ENCODE data around the gene TCEAL2. TPM values are rescaled to one million over a fixed set of nuclear protein-coding genes. Genes with fewer than 3 reads are reported as not detected.
"Not testable (repeated sequence)": the region's sequence is repeated elsewhere in the genome, so short reads cannot be mapped to it uniquely, and the experiment has no call there.

Gene TCEAL2
- total and polyA plus RNA-seq, 2 of the 4 experiments (the other 2 are of a cell fraction), result not detected

GRCh38 chrX:102140876-102141275 lies 15.4 kb downstream of the TCEAL2 start:
- CTCF ChIA-PET; H3K36me3 ChIP-seq (ENCODE audit: control insufficient read depth, insufficient read depth, low read length); H2BK15ac ChIP-seq (ENCODE audit: low read depth, low read length); H3K4me3 ChIP-seq (ENCODE audit: insufficient read depth, low read depth, low read length); POLR2A ChIA-PET (ENCODE audit: unreplicated experiment); H4K5ac ChIP-seq (ENCODE audit: low read depth, low read length); H3K23ac ChIP-seq (ENCODE audit: low read depth, low read length); H3K56ac ChIP-seq (ENCODE audit: extremely low read depth, insufficient read depth, low read length); H3K18ac ChIP-seq (ENCODE audit: low read depth, low read length); H3K4me2 ChIP-seq (ENCODE audit: low read depth, low read length); H3K4ac ChIP-seq (ENCODE audit: low read depth, low read length); H3K27me3 ChIP-seq (ENCODE audit: control insufficient read depth, insufficient read depth, low read length); DNase-seq; H4K20me1 ChIP-seq (ENCODE audit: insufficient read depth, low read length); BruUV-seq (replicated peaks); H2BK20ac ChIP-seq (ENCODE audit: low read depth, low read length); dilution Hi-C loops (cut with HindIII; ENCODE audit: low sequenced_read_pairs, unreplicated experiment); H2BK120ac ChIP-seq (ENCODE audit: low read depth, low read length); H3K9me1 ChIP-seq (ENCODE audit: insufficient read depth, low read length); intact Hi-C loops (cut with micrococcal nuclease); H2AK5ac ChIP-seq (ENCODE audit: low read depth, low read length); ATAC-seq (ENCODE audit: low read depth); H4K8ac ChIP-seq (ENCODE audit: low read depth in 2 of 2, low read length in 2 of 2); H3K4me1 ChIP-seq (ENCODE audit: control insufficient read depth, insufficient read depth, low read length); H4K91ac ChIP-seq (ENCODE audit: insufficient read depth, low read depth, low read length); H2BK5ac ChIP-seq (ENCODE audit: low read depth, low read length, poor library complexity, severe bottlenecking); H2AK9ac ChIP-seq (replicated peaks; ENCODE audit: low read depth, low read length, poor library complexity); H3K79me1 ChIP-seq (ENCODE audit: low read depth in 1 of 2, low read length in 2 of 2); H2AFZ ChIP-seq (replicated peaks; ENCODE audit: low read length, poor library complexity); H3K9ac ChIP-seq (ENCODE audit: low read depth, low read length); H3K27ac ChIP-seq (ENCODE audit: insufficient read depth, low read length); H3K9me3 ChIP-seq (ENCODE audit: control insufficient read depth, insufficient read depth, low read length); in situ Hi-C loops (cut with MboI; ENCODE audit: low sequenced_read_pairs); H3K14ac ChIP-seq (replicated peaks; ENCODE audit: low read depth, low read length): not testable (repeated sequence)
- no CpG with 5 or more reads among the region's 16 CpGs for WGBS, 2 experiments (ENCODE audit: extremely low coverage in 2 of 2, insufficient read length in 1 of 2)

GRCh38 chrX:102141631-102142030 lies 16.2 kb downstream of the TCEAL2 start:
- H2AK5ac ChIP-seq (ENCODE audit: low read depth, low read length); CTCF ChIA-PET; H2BK20ac ChIP-seq (ENCODE audit: low read depth, low read length); H3K27me3 ChIP-seq (ENCODE audit: control insufficient read depth, insufficient read depth, low read length); H4K5ac ChIP-seq (ENCODE audit: low read depth, low read length); POLR2A ChIA-PET (ENCODE audit: unreplicated experiment); H4K8ac ChIP-seq (ENCODE audit: low read depth in 2 of 2, low read length in 2 of 2); H3K9me3 ChIP-seq (ENCODE audit: control insufficient read depth, insufficient read depth, low read length); H4K20me1 ChIP-seq (ENCODE audit: insufficient read depth, low read length); H4K91ac ChIP-seq (ENCODE audit: insufficient read depth, low read depth, low read length); H3K79me1 ChIP-seq (ENCODE audit: low read depth in 1 of 2, low read length in 2 of 2); dilution Hi-C loops (cut with HindIII; ENCODE audit: low sequenced_read_pairs, unreplicated experiment); DNase-seq; H2AK9ac ChIP-seq (replicated peaks; ENCODE audit: low read depth, low read length, poor library complexity); H3K9ac ChIP-seq (ENCODE audit: low read depth, low read length); H3K4me2 ChIP-seq (ENCODE audit: low read depth, low read length); H3K36me3 ChIP-seq (ENCODE audit: control insufficient read depth, insufficient read depth, low read length); H3K56ac ChIP-seq (ENCODE audit: extremely low read depth, insufficient read depth, low read length); H2BK5ac ChIP-seq (ENCODE audit: low read depth, low read length, poor library complexity, severe bottlenecking); intact Hi-C loops (cut with micrococcal nuclease); ATAC-seq (ENCODE audit: low read depth); H3K27ac ChIP-seq (ENCODE audit: insufficient read depth, low read length); in situ Hi-C loops (cut with MboI; ENCODE audit: low sequenced_read_pairs); H2BK120ac ChIP-seq (ENCODE audit: low read depth, low read length); H3K4me1 ChIP-seq (ENCODE audit: control insufficient read depth, insufficient read depth, low read length); H2AFZ ChIP-seq (replicated peaks; ENCODE audit: low read length, poor library complexity); H3K18ac ChIP-seq (ENCODE audit: low read depth, low read length); H3K23ac ChIP-seq (ENCODE audit: low read depth, low read length); H2BK15ac ChIP-seq (ENCODE audit: low read depth, low read length); H3K4ac ChIP-seq (ENCODE audit: low read depth, low read length); H3K9me1 ChIP-seq (ENCODE audit: insufficient read depth, low read length); BruUV-seq (replicated peaks); H3K4me3 ChIP-seq (ENCODE audit: insufficient read depth, low read depth, low read length); H3K14ac ChIP-seq (replicated peaks; ENCODE audit: low read depth, low read length): not testable (repeated sequence)
- WGBS, 2 experiments (ENCODE audit: extremely low coverage in 2 of 2, insufficient read length in 1 of 2), result 38% methylated on average over 9 of the region's 19 CpGs; no CpG with 5 or more reads in 1 of the 2 experiments
